NCI-H1417 (cell line): ENCODE results near the gene GALNT13.

Experiments used
- DNase-seq, 3 experiments: peaks; one replicate each; lab custom pipeline; 2025; lab: John Stamatoyannopoulos, UW

Gene GALNT13

DNA sequence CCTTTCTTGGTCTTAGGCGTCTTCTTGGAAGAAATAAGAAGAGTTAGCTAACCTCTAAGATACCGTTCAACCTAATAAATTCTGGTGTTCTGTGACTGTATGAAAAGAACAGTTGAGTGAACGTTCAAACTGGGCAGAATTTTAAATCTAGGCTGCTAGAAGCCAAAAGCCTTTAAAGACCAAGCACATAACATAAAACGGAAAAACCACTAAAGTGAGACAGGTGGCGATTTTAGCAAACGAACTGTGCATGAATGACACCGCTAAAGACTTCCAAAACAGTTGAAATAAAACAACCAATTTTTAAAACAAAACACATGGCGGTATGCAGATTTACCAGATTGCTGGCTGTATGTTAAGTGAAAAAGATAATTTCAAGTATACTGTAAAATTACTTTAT is 73.1 kb downstream of the GALNT13 start:
- no peak for DNase-seq

DNA sequence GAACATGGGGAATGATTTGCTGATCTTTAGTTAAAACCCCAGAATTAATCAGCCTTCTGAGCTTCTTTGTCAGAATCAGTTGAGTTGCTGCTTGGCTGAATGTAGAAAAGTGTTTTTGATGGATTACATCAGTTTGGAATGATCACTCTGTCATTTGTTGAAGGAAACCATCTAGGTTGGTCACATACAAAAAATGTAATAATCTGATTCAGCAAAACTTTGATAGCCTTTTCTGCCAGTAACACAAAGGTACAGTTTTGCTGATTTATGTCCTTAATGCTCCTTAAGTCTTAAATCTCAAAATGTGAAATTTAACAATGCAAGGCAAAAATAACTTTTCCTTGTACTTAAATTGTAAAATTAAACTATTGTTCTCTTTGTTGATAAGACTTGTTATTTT is 74.3 kb downstream of the GALNT13 start:
- DNase-seq: no peak

- DNase-seq: no peak
Observed at GRCh38 chr2:153953761-153954160, 82.0 kb downstream of the GALNT13 start.

DNA sequence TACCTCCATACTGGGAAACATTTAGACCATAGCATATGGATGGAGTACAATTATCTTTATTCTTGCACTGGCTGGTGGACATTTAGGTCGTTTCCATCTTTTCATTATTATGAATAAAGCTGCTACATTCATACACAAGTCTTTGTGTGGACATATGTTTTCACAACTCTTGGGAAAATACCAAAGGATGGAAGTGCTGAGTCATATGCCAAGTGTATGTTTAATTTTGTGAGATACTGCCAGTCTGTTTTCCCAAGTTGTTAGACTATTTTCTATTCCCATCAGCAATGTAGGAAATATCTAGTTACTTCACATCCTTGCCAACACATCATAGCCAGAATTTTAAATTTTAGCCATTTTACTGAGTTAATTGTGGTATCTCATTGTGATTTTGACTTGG is 91.5 kb downstream of the GALNT13 start:
- no peak for DNase-seq

DNA sequence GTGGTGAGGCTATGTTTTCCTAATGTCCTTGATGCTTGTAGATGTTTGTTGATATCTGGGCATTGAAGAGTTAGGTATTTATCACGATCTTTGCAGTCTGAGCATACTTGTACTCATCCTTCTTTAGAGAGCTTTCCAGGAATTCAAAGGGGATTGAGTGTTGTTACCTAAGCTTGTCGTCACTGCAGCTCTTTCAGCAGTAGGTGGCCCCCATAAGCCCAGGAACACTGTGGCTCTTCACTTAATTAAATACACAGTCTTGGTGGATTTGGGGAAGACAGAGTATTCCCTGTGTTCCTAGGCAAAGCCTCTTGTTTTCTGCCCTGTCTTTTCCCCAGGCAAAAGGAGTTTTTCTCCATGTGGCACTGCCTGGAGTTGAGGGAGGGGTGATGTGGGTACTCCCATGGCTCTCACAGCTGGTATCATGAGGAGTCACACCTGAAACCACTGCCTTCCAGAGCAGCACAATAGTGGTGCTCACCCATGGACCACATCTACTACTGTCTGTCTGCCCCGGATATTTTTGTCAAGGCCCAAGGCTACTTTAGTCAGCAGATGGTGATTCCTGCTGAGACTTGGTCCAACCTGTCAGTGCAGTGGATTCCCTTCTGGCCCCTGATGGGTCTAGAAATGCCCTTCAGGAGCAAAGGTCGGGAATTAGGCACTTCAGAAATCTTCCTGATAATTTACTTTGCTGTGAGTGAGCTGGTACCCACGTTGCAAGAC is 95.7 kb downstream of the GALNT13 start:
- no peak for DNase-seq

- no peak for DNase-seq
Observed at GRCh38 chr2:153971250-153971649, 99.5 kb downstream of the GALNT13 start.

GRCh38 chr2:153971855-153972254 is 100.1 kb downstream of the GALNT13 start:
- no peak for DNase-seq

- DNase-seq: no peak
Observed at GRCh38 chr2:153972412-153972811, 100.7 kb downstream of the GALNT13 start.

- DNase-seq: no peak
Observed at GRCh38 chr2:153986488-153987229, 114.9 kb downstream of the GALNT13 start.

DNA sequence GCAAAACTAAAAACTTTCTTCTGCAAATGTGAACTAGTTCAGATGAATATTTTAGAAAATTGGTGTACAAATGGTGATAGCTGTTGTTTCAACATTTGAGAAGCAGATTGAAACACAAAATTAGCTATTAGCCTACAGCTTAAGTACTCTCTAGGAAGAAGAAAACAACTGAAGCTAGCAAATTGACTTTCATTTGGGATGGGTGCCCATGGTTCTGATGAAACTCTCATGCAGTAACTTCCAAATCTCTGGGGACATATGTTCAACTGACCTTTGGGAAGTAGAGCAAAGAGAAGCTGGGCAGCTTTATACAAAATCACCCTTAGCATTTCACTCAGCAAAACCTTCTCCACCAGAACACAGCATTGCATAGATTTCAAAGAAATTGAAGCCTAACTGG is 119.0 kb downstream of the GALNT13 start:
- DNase-seq: no peak

DNA sequence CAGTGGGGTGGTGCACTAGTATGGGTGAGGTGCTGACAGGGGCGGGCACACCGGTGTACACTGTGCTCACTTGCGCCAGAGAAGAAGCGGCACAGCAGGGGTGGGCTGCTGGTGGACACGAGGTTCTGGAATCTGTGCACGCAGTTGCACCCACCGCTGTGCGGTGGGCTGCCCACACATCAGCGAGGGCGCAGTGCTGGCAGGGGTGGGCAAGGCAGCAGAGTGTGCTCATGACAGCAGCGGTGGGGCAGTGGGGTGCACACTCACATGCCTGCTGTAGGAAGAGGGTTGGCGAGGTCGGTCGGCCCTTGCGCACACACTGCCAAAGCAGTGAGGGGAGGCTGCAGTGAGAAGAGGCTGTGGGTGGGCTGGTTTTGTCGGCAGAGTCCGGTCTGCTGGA is 141.8 kb downstream of the GALNT13 start:
- no peak for DNase-seq

DNA sequence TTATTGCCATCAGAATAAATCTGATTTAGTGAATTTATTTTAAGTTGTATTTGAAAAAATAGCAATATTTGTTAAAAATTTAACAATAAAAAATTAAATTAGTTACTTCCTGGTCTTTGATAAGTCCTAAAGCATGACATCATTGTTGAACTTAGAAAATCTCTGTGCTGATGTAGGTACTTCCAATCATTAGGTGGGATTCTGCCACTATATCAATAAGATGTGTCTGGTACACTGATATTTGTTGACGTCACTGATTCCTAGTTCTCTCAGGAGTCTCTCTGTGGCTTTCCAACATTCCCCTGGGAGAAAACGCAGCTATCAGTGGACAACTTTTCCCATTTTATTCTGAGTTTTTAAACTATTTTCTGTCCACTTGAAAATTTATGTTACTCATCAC is 143.5 kb downstream of the GALNT13 start:
- DNase-seq: no peak

DNA sequence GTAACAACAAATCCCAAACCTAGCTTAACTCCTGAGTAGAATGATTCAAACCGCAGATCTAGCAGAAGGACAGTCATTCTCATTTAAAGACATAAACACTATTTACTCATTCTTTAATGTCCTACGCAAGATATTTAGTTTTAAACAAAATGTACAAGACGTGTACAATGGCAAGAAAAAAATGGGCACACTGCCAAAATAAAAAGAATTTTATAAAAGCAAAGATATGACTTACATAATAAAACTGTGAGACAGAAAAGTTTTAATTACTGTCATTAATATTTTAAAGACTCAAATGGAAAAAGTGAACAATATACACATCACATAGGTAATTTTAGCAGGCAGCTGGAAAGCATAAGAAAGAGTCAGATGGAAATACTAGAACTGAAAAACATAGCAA is 157.8 kb downstream of the GALNT13 start:
- DNase-seq: no peak

- DNase-seq: no peak
Observed at GRCh38 chr2:154032220-154032619, 160.5 kb downstream of the GALNT13 start.

- no peak for DNase-seq
Observed at GRCh38 chr2:154046493-154046892, 174.8 kb downstream of the GALNT13 start.

GRCh38 chr2:154048905-154049304 is 177.2 kb downstream of the GALNT13 start:
- no peak for DNase-seq

DNA sequence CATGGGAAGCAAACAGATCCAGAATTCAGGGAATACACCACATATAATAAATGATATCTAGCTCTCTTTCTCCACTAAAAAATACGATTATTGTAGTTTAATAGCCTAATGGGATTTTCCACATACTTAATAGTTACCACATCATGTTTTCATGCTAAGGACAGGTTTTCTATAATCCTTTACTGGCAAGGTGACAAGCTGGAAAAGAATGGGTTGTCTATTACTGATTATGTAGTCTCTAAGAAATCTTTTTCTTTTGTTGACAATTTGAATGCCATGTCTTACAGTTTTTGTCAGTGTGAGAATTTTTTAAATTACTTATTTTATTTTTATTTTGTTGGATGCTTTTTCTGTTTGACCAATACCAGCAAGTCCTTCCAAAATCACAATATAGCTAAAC is 177.8 kb downstream of the GALNT13 start:
- DNase-seq: no peak

DNA sequence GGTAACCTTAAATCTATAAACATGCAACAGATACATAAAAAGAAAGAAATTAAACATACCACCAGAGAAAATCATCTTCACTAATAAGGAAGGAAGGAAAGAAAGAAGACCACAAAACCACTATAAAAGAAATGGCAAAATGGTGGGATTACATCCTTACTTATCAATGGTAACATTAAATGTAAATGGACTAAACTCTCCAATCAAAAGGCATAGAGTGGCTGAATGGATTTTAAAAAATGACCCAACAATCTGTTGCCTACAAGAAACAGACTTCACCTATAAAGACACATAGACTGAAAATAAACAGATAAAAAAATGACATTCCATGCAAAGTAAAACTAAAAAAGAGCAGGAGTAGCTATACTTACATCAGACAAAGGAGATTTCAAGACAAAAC is 195.4 kb downstream of the GALNT13 start:
- no peak for DNase-seq

DNA sequence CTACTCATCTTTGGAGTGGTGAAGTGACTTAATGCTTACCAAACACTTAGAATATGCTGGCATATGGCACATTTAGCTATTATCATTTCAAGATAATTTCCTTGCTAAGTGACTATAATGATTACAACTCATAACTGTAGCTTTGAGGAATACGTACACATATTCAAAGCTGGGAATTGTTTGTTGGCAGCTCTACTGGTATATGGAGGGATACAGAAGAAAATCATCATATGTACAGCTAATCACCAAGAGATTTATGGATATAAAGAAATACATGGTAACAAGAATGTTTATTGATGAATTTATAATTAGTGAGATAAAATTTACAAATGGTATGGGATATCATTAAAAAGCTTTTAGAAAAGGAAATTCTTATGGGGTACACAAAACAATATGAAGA is 207.2 kb downstream of the GALNT13 start:
- DNase-seq: no peak

DNA sequence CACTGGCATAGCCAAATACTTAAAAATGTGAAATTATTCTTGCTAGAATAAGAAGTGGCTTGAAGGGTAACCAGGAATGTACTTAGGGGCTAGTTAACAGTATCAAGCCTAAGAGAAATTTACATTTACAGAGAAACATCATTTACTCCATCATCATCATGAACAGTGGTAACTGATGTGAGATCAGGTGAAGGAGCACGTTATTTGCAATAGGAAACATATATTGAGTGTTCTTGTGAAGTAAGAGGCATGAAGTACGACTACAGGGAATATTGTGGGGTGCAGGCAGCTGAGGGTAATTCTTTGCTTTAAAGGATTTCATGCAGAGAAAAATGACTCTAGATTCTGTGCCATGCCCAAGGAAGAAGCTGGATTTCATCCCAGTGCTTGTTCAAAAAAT is 220.8 kb downstream of the GALNT13 start:
- DNase-seq: no peak

- DNase-seq: no peak
Observed at GRCh38 chr2:154093856-154094255, 222.1 kb downstream of the GALNT13 start.

DNA sequence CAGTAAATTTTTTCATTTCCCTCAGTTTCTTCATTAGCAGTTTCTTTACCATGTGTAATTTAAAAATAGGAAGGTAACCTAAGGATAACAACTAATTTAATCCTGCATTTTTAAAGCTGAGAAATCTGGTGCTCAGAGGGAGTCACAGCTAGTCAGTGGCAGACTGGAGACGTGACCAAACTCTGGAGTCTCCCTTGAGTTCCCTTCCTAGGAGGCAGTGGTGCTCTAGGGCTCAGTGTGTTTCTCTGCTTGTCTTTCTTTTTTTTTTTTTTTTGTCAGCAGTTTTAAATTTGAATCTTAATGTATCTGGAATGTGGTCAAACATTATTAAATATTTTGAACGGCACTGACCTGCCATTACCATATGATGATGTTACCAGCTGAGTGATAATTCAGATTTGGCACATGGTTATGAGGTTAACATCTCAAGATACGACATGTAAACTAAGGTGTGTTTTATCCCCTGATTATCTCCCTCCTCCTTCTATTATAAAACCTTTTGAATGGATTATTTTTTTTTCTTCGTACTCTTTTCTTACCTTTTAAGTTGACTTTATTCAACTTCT is 226.2 kb downstream of the GALNT13 start:
- DNase-seq: no peak

- no peak for DNase-seq
Observed at GRCh38 chr2:154120706-154121105, 249.0 kb downstream of the GALNT13 start.
